GM18520 (cell line): ENCODE data around the gene MRPL41.
"Not testable (repeated sequence)": the region's sequence is repeated elsewhere in the genome, so short reads cannot be mapped to it uniquely, and the experiment has no call there.

ENCODE experiments used
- ATAC-seq: cut with Tn5 transposase; IDR thresholded peaks from one replicate; pipeline ENCODE4 v1.9.1; 2021; ENCODE audit not compliant: unreplicated experiment

Gene MRPL41

DNA sequence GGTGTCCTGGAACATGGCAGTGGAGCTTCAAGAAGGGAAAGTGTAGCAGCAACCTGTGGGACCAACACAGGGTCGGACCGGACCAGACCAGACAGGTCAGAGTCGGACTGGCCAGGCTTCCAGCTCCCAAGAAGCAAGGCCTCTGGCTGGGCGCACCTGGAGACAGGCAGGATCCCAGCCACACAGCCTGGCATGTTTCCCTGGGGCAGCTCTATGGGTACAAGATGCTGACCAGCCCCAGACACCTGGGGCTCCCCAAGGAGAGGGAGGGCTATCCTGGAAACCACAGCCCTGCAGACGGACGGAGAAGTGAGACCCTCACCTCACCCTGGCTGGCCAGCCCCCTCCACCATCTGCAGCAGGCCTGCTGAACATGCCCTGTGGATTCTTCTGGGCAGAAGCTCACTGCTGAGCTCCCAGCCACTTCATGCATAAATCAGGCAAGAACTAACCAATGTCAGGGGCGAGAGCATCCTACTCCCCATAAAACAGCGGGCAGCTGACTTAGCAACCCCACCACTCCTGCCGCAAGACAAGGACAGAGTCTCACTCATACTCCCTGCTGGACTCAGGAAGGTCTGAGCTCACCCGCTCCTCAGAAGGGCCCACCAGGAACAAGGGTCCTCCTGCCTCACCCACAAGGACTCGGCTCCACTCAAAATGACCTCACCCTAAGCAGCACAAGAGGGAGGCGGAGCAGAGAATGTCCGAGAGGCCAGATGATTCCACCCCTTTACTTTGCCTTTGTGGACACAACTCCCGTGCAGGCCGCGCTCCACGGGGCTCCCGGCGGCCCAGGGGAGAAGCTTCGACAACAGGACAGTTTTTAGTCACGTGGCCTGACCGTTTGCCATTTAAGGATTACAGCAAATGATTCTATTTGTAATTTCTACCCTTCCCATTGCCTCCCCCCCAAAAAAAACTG is 29.9 kb downstream of the MRPL41 start:
- ATAC-seq = no peak

DNA sequence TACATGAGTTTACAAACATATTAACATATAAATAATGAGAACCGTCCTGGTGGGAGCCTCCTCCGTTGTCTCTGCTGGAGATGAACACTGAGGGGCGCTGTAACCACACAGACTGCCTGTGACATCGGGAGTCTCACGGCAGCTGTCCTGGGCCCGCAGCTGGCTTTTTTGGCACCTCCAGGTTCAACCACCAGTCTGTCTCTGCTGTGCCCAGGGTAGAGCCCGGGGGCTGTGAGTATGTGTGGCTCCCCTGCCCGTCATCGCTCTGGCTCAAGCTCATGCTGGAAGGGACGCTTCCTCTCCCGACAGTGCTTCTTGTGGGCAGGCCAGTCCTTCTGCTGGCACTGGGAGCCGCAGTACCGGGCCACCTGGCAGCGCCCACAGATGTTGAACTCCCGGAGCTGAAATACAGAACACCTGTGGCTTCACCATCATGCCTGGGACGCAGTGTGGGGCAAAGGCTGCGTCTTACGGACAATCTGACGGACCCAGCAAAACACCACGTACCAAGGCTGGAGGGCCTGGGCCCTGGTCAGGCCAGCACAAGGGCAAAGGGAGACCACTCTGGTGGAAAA is 30.7 kb downstream of the MRPL41 start:
- no peak for ATAC-seq

DNA sequence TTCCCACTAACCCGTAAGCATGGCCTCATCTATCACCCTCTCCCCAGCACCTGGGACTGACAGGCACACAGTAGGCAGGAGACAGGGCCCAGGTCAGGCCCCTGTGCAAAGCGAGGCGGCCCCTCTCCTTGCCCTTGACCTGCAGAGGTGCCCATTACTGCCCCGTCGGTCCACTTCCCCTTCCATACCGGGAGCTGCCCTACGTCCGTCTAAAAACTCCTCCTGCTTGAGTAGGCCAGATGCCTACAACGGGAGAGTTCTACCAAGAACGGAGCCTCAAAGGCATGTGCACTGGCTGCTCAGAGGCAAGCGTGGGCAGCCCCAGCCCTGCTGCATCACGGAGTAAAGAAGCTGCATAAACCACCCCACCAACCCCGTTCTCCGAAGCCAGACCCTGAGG is 31.7 kb downstream of the MRPL41 start:
- no peak for ATAC-seq

DNA sequence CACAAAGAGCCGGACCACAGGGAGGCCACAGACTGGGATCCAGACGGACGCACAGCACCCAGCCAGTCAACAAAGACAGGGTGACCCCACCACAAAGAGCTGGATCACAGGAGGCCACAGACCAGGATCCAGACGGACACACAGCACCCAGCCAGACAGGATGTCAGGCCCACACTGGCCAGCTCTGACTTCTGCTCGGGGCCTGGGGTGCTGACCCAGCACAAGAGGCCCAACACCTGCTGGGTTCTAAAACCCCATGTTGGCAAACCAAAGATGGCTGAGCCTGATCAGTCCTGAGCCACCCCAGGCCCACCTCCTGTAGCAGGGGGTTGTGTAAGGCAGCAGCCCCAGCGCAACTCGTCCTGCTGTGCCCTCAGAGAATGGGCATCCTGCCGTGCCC is 32.3 kb downstream of the MRPL41 start:
- no peak for ATAC-seq

DNA sequence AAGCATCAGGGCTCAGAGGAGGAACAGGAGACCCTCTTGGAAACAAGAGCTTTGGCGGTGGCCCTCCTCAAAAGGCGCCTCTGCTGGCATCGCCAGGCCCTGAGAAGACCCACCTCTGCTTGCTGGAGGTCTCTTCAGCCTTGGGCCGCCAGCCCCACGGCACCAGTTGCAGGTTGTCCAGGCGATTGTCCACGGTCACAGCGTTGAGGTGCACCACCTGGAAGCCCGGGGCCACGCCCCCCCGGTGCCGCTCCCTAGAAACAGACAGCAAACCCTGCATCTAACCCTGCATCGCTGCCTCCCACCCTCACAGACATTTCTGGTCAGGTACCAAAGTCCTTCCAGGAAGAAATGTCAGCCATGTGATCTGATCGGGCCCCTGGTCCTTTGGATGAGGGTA is 35.2 kb downstream of the MRPL41 start:
- ATAC-seq = no peak

DNA sequence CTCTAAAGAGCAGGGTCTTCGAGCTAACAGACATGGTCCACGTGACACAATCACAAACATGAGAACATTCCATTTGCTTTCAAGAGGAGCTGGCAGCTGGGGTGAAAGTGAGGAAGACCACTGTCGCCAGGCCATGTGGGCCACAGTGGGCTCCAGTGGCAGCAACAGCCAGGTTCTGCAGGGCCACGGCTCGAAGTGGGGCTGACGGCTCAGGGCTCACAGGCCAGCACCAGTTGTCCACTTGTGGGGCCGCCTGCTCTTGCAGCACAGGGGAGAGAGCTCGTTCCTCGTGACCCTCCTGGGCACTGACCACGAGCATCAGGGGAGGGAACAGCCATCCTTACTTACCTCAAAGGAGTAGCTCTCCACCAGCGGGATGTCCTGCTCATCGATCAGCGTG is 36.6 kb downstream of the MRPL41 start:
- no peak for ATAC-seq

DNA sequence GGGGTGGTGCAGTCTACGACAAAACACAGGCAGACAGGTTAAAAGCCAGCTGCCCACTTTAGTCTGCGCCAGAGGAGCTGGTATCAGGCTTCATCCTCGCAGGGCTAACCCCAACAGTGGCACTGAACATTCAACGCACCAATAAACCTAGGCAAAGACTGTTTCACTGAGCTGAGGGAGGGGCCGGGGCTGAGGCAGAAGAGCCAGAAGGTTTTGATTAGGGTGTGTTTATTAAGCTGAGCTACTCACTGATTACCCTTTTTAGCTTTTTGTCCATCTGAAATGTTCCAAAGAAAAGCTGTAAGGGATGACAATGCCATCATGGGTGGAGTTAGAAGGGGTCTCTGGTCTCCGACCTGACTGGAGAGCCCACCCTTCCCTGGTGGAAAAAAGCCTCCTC is 37.2 kb downstream of the MRPL41 start:
- no peak for ATAC-seq

DNA sequence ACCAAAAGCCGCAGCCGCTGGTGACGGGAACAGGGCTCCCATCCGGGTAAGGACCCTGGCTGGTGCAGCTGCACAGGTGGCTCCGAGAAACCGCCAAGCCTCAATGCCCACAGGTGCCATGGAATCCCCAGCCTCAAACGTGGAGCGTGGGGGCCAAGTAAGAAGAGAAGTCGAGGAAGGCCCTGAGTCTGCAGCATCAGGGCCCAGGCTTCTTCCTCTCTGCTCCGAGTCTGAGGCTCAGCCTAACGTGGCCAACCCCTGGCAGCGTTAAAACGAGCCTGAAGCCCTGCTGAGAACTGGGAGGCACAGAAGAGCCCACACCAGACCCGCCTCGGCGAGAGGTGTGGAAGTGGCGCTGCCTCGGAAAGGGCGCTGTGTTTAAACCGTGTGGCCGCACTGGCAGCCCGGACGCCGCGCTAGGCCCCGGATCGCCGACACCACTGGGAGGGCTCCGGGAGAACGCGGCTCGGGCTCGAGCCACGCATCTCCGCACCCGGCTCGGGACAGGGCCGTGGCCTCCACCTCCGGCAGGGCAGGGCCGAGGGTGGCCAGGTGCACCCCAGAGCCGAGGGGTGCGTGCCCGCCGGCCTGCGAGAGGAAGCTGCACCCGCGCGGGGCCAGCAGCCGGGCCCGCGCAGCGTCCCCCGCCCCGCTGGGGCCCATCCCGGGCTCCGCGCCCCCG is 37.9 kb downstream of the MRPL41 start:
- peak; percentile 8 for ATAC-seq

DNA sequence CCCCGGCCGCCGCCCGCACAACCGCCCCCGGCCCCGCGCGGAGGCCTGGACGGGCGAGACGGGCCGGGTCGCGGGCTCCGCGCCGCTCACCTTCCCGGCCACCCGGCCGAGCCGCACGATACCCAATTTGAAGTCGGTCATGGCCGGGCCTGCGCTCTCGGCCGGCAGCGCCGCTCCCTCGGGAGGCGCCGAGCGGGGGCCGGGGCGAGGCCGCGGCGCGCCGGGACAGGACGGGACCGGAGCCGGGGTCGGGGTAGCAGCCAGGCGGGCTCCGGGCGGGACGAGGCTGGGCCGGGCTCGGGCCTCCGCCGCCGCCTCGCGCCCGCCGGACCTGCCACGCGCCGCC is 38.4 kb downstream of the MRPL41 start:
- ATAC-seq = no peak

DNA sequence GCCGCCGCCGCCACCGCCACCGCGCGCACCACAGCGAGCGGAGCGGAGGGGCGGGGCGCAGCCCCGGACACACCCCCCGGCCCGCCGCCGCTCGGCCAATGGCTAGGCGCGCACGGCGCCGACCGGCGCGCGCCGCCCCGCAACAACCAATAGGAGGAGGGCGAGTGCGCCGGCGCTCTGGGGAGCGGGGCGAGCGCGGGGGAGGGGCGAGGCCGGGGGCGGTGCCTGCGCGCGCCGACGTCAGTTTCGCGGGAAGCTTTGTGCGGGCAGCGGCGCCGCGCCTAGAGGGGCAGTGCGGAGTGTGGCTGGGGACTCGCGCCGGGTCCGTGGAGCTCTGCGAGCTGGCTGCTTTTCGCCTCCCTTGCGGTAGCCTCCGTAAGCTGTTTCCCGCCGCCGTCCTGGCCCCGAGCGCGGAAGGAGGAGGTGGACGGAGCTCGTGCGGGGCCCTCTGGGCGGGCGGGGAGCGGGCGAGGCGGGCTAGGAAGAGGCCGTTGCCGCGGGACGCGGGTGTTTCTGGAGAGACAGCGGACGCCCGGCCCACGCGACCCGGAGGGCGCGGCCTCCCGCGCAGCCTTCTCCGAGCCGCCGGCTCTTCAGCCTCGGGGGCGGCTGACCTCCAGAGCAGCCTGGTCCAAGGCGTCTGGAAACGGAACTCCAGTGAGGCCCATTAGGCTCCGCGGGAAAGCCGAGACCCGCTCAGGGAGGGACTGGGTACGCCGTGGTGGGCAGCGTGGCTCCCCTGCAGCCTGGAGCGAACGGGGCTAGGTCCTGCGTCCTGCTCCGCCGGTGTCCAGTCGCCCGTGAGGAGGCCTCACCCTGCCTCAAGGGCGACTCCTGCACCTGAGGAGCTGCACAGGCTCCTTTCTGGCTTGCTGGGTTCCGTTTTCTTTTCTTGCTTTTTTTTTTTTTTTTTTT is 39.0 kb downstream of the MRPL41 start, which contains the start of gene ZMYND19:
Gene ZMYND19 (minus strand): TSS at position 44 of the 915 bp plus-strand sequence. CDS start 249 bp downstream, outside the sequence.
- peak; percentile 78 for ATAC-seq

DNA sequence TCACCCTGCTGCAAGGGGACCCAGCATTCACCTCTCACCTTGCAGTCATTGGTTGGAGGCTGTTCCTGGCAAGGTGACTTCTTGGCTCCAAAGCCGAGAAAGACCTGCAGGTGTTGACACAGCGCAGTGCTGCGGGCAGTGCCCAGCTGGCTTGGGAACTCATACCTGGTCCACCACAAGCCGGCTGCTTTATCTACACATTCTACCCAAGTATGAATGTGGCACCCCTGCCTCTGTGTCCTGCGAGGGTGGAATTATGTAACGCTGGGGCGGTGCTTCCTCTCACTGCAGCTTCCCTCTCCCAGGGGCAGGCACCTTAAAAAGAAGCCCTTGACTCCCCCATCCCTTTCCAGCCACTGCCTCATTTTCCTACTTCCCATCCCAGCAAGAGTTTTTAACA is 41.1 kb downstream of the MRPL41 start:
- no peak for ATAC-seq

DNA sequence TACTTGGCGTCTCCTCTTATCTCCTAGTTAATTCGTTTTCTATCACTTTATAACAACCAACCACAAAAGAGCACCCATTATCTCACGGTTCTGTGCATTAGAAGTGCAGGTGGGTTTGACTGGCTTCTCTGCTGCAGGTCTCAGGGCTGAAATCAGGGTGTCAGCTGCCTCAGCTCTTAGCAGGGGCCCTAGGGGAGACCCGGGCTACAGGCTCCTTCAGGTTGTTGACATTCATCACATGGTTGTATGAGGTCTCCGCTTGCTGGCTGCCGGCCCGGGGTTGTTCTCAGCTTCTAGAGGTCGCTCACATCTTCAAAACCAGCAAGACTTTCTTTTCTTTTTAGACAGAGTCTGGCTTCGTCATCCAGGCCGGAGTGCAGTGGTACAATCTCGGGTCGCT is 41.5 kb downstream of the MRPL41 start:
- ATAC-seq = no peak

DNA sequence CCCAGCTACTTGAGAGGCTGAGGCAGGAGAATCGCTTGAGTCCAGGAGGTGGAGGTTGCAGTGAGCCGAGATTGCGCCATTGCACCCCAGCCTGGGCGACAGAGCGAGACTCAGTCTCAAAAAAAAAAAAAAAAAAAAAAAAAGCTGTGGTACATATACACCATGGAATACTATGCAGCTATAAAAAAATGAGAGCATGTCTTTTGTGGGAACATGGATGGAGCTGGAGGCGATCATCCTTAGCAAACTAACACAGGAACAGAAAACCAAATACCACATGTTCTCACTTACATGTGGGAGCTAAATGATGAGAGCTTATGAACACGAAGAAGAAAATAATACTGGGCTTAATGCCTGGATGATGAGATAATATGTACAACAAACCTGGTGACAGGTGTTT is 44.9 kb downstream of the MRPL41 start:
- not testable (repeated sequence) for ATAC-seq

DNA sequence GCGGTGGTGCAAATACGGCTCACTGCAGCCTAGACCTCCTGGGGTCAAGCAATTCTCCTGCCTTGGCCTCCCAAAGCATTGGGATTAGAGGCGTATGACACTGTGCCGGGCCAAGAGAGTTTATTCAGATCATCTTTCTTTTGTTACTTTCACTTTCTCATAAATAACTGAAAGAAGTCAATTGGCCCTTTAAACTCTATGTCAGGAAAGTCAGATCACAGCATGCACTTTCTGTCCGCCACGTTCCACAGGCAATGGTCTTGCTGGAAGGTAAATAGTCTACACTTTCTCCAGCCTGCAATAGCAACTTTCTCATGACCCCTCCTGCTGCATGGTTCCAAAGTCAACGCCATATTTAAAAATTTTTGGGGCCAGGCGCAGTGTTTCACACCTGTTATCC is 47.3 kb downstream of the MRPL41 start:
- ATAC-seq = no peak
